Upper lobe of left lung (tissue), 6 donors: ENCODE data around the gene A1CF. TPM values are rescaled to one million over a fixed set of nuclear protein-coding genes. Genes with fewer than 3 reads are reported as not detected.
"Not testable (repeated sequence)": the region's sequence is repeated elsewhere in the genome, so short reads cannot be mapped to it uniquely, and the experiment has no call there.

Source experiments
- ATAC-seq, 2 donors: fragments of 200-7000 bp; cut with Tn5 transposase; one replicate each; pipeline ENCODE4 v1.9.1; 2022; ENCODE audit warnings: mild to moderate bottlenecking in 2 of 2, moderate library complexity in 2 of 2; ENCODE audit not compliant: low FRiP score in 2 of 2
- DNase-seq, 2 donors: peaks; one replicate each; pipeline ENCODE4 v3.0.0-alpha.2; 2019 to 2020
- H3K27ac ChIP-seq, 4 donors: fragments of 200-600 bp; sonication (generic); one replicate each; pipeline ENCODE4 v1.5.1; 2016 to 2019
- H3K27me3 ChIP-seq, 4 donors: fragments of 200-600 bp; sonication (generic); one replicate each; pipeline ENCODE4 v1.5.1; 2017 to 2019
- H3K36me3 ChIP-seq, 4 donors: fragments of 200-600 bp; sonication (generic); one replicate each; pipeline ENCODE4 v1.5.1; 2016 to 2019
- H3K4me1 ChIP-seq, 4 donors: fragments of 200-600 bp; sonication (generic); one replicate each; pipeline ENCODE4 v1.5.1; 2018 to 2019
- H3K4me3 ChIP-seq, 4 donors: fragments of 200-600 bp; sonication (generic); one replicate each; pipeline ENCODE4 v1.5.1; 2017 to 2019; ENCODE audit warnings: mild to moderate bottlenecking in 2 of 4, moderate library complexity in 1 of 4
- H3K9me3 ChIP-seq, 4 donors: fragments of 200-600 bp; sonication (generic); one replicate each; pipeline ENCODE4 v1.5.1; 2018 to 2019
- WGBS, 2 donors: methylation state at CpG; one replicate each; pipeline ENCODE4 v1.1.5; 2017 to 2018; 5-methylcytosine and 5-hydroxymethylcytosine counted together
- total RNA-seq, 6 donors: library from RNA; depleted of rRNA in 4 of 6; stranded (reverse); fragments of >200 nt in 4 of 6; gene quantifications; one replicate each; pipeline versions ENCODE4 v1.1.0 to v1.2.1, GENCODE V29; 2016 to 2021
- donor health status: DM: no; HTN: no; CAD: no; lungs with moderate emphysema.
- donor health status: DM: no; HTN: yes; CAD: no; lungs with severe emphysema.

The A1CF gene
- total RNA-seq, 6 donors from 2014 or later = 0.17 to 0.40 TPM; not detected in 4

DNA sequence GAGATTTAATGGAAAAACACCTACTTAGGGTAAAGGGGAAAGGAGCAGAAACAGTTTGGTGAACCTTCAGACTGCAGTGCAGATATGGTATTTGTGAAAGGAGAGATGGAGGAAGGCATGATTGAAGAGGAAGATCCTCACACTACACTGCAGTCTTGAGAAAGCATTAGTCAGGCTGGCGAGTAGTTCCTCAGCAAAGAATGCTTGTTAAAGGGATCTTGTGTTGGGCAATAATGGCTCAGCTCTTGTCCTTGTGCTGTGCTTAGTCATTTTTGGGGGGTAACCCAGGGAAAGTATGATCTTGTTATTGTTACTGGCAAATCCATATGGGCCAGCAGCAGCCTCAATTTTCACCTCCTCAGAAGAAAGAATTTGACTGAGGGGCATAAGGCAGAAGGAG, 105.4 kb downstream of the A1CF start:
- H3K4me1 ChIP-seq, H3K27ac ChIP-seq, DNase-seq, H3K4me3 ChIP-seq, H3K9me3 ChIP-seq, ATAC-seq, H3K27me3 ChIP-seq, H3K36me3 ChIP-seq: not testable (repeated sequence)
- WGBS, 2 donors = 45 to 54% methylated on average over 1 of the region's 1 CpG

DNA sequence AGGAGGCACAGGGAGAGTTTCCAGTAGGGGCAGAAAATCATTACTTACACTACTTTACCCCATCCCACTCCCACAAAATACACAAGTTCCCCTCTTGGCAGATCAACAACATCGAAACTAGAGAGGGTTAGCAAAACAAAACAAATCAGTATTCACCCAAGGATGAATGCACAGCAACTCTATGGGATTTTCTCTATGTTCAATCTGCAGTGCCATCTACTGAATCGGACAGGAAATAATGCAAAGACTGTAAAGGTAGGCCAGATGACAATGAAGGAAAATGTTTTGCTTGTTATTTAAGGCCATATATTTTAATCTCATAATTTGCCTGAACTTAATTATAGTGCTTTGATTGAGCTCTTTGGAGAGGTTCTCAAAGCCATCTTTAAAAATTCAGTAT, 110.6 kb downstream of the A1CF start:
- WGBS, 2 donors = 26 to 53% methylated on average over 2 of the region's 2 CpGs
- H3K27me3 ChIP-seq, H3K4me1 ChIP-seq, ATAC-seq, H3K27ac ChIP-seq, H3K9me3 ChIP-seq, DNase-seq, H3K4me3 ChIP-seq, H3K36me3 ChIP-seq: not testable (repeated sequence)

DNA sequence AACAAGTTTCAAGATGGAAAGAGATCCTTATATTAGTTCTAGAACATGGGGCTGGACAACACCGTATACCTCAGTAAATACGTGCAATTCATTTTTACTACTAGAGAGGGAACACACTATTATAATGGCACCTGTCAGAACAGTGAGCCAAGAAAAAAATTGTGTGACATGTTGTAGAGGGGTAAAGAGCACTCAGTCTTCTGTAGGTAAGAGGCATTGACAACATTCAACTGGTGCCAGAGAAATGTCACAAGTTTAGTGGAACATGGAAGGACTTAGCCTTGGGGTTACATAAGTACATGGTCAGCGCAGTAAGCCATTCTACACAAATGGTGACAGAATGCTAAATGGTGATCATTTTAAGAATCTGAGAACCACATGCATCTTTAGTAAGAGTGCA, 113.4 kb downstream of the A1CF start:
- H3K9me3 ChIP-seq, H3K27me3 ChIP-seq, H3K4me3 ChIP-seq, H3K4me1 ChIP-seq, H3K27ac ChIP-seq, DNase-seq, H3K36me3 ChIP-seq: not testable (repeated sequence)
- WGBS, 2 donors = 80% methylated on average over 1 to 2 of the region's 3 CpGs
- peak in 1 of 2 donors; percentile 38 for ATAC-seq

DNA sequence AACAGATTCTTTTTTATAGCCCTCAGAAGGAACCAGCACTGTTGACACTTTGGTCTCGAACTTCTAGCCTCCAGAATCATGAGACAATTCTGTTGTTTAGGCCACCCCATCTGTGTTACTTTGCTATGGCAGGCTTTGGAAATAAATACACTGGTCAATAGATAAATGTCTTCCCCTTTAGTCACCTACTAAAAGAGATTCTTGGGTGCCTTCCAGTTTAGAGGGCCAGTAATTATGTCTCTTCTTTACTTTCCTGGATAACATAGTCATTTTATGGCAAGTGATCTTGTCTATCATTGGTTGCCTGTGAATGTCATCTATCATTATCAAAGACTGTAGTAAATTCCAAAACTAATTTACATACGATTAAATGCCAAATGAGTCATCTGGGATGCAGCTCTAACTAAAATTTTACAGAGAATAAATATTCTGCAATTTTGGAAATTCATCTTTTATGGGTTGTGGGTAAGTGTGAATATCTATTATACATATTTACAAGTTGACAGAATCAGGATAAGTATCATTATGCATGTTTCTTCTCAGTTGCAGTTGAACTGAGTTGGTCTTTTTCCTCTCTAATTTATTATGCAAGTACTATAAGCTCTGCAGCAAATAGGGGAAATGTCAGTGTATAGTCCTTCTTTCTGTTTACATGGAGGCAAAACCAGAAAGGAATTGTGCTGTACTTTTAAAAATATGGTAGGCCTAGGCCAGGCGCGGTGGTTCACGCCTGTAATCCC, 118.5 kb downstream of the A1CF start:
- not testable (repeated sequence) for DNase-seq, H3K27me3 ChIP-seq, ATAC-seq, H3K36me3 ChIP-seq, H3K9me3 ChIP-seq, H3K4me3 ChIP-seq, H3K27ac ChIP-seq, H3K4me1 ChIP-seq
- WGBS, 2 donors = 84 to 92% methylated on average over 4 of the region's 5 CpGs

Other genes with a start within 250 kb of the A1CF start
- 1 to 10 TPM in 5 of 6 donors, under 1 TPM in 1; 0.44 to 3.9 (median 2.1) TPM for gene ASAH2B, start 145.7 kb downstream of the A1CF start, total RNA-seq
- 10 to 100 TPM; 12.9 to 43.0 (median 25.0) TPM for gene PRKG1, start 188.9 kb upstream of the A1CF start, total RNA-seq